ENCODE data around the gene KAT6B. TPM values are rescaled to one million over a fixed set of nuclear protein-coding genes. Genes with fewer than 3 reads are reported as not detected.

The KAT6B gene
- total and polyA plus RNA-seq, 2 of the 8 experiments (the other 6 are each of a cell fraction or from before 2014, with no cell fraction given): 7.3 to 30.8 TPM

GRCh38 chr10:74981831-74982633 is 155.6 kb downstream of the KAT6B start:
- H4K8ac ChIP-seq (ENCODE audit: extremely low read depth, insufficient read depth, low read length): no peak overlapping the region
- no peak overlapping the region for H2BK15ac ChIP-seq (ENCODE audit: low read length)
- no peak overlapping the region for H4K5ac ChIP-seq (ENCODE audit: insufficient read length, low read depth, low read length)
- no peaks in the 10 kb centered on the region; the same call in 1 of the 2 replicates for H3K79me1 ChIP-seq (ENCODE audit: low read depth, low read length)
- no peak overlapping the region for H3K23ac ChIP-seq (ENCODE audit: insufficient read length)
- no peak overlapping the region for H2BK12ac ChIP-seq (ENCODE audit: low read depth, low read length)
- FAIRE-seq: peak; percentile 32
- no peak overlapping the region for H3K4me3 ChIP-seq (ENCODE audit: extremely low read depth in 1 of 4, insufficient read depth in 2 of 4, low read depth in 3 of 4, low read length in 4 of 4)
- H3K4me2 ChIP-seq (ENCODE audit: insufficient read depth in 1 of 2, low read depth in 2 of 2, low read length in 2 of 2): no peak overlapping the region
- no peak overlapping the region for H2AFZ ChIP-seq (ENCODE audit: low read length)
- ChIA-PET CTCF (ENCODE audit: partially characterized antibody) (interaction anchor here (0.8 to 1.0 kb wide), 3 partner anchors 10 to 17 kb away, joined by 3 to 4 read pairs (median 3); no protein-coding TSS in a partner anchor), POLR2A (ENCODE audit: partially characterized antibody) (no interaction called here)
- no peak overlapping the region for H3K27ac ChIP-seq (ENCODE audit: low read depth, low read length)
- peaks cover 0 to 3% (median 1%) of the 10 kb centered on the region in 4 experiments; a peak in 2 of 8 replicates for H3K36me3 ChIP-seq (ENCODE audit: control insufficient read depth in 2 of 4, insufficient read depth in 4 of 4, low read length in 3 of 4)
- DNase-seq (ENCODE audit: low read depth in 1 of 2, low spot score in 2 of 2): no peak
- no peak overlapping the region for H2BK20ac ChIP-seq (ENCODE audit: low read length)
- H3K56ac ChIP-seq (replicated peaks; ENCODE audit: insufficient read length, low read depth, low read length): no peak overlapping the region
- no peak overlapping the region for H2BK5ac ChIP-seq (ENCODE audit: low read depth, low read length)
- no peak overlapping the region for H3K4ac ChIP-seq (replicated peaks; ENCODE audit: insufficient read length, low read depth, low read length)
- no peak overlapping the region for H4K91ac ChIP-seq (replicated peaks; ENCODE audit: insufficient read length, low read length)
- H3K4me1 ChIP-seq (replicated peaks in 1 of 4; ENCODE audit: control insufficient read depth in 3 of 4, insufficient read depth in 4 of 4, low read length in 3 of 4): no peaks in the 10 kb centered on the region
- no peak overlapping the region for H3K18ac ChIP-seq (ENCODE audit: extremely low read depth, low read length)
- H2BK120ac ChIP-seq (replicated peaks; ENCODE audit: low read depth, low read length): no peak overlapping the region
- no peaks in the 10 kb centered on the region for H3K23me2 ChIP-seq (ENCODE audit: low read depth, low read length)
- no peaks in the 10 kb centered on the region for H3K27me3 ChIP-seq (replicated peaks in 1 of 4; ENCODE audit: control insufficient read depth in 3 of 4, extremely low read depth in 1 of 4, insufficient read depth in 3 of 4, low read length in 3 of 4)
- no peak overlapping the region for H3K9ac ChIP-seq (replicated peaks in 1 of 4; ENCODE audit: extremely low read depth in 1 of 4, low read depth in 3 of 4, low read length in 3 of 4)
- WGBS, 2 experiments (ENCODE audit: extremely low coverage in 1 of 2, insufficient coverage in 1 of 2, insufficient read length in 1 of 2, insufficient replicate concordance in 2 of 2, low coverage in 1 of 2, low lambda C conversion rate in 2 of 2, missing lambda C conversion rate in 1 of 2): 93% methylated on average over 5 of the region's 5 CpGs; no CpG with 5 or more reads in 1 of the 2 experiments
- no peak overlapping the region for H2AK5ac ChIP-seq (ENCODE audit: low read depth, low read length)
- no peaks in the 10 kb centered on the region for H3K9me3 ChIP-seq (ENCODE audit: insufficient read depth in 2 of 2, low read depth in 1 of 2, low read length in 1 of 2)
- TF ChIP-seq CBX5 (IDR thresholded peaks at IDR 0.05; ENCODE audit: low read depth, low read length) (no peak), CBX8 (IDR thresholded peaks at IDR 0.05; ENCODE audit: borderline replicate concordance, low read depth, low read length) (no peak)
- no peaks in the 10 kb centered on the region for H4K20me1 ChIP-seq (replicated peaks in 1 of 2; ENCODE audit: control insufficient read depth in 1 of 2, insufficient read depth in 2 of 2, low read length in 2 of 2)
- no peaks in the 10 kb centered on the region for H3K79me2 ChIP-seq (ENCODE audit: control insufficient read depth in 1 of 2, insufficient read depth in 2 of 2, low read length in 2 of 2)
- H3K14ac ChIP-seq (ENCODE audit: insufficient read length): no peak overlapping the region

Measured in H1 (cell line).